ENCODE results near the gene CCDC24.

DNA sequence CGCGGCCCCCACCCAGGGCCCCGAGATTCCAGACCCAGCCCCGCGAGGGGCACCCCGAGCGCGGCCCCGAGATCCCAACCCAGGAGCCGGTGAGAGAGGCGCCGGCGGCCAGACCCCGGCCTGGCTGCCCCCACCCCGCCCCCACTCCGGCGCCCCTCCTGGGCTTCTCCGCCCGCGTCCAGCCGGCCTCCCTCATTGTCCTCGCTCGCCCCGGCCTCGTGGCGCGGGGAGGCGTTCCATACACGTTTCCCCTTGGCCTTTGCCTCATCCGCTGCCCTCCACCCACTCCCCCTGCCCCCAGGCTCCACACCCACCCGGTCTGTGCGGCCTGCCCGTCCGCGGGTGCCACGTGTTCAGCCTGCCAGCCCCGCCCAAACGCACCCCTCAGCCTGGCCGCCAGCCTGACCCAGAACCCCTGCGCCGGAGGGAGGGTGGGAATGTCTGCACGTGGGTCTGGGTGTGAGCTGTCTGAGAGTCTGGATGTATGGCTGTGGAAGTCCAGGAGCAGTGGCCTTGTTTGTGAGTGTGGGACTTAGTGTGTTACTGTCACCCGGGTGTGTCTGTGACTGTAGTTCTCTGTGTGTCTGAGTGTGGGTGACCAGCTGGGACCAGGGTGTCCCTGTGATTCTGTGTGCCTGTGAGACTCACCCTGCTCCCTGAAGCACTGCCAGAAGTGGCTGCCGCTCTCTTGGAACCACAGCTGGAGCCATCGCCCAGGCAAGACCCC is 11.7 kb upstream of the CCDC24 start:
- TF ChIP-seq, protein P1, sequence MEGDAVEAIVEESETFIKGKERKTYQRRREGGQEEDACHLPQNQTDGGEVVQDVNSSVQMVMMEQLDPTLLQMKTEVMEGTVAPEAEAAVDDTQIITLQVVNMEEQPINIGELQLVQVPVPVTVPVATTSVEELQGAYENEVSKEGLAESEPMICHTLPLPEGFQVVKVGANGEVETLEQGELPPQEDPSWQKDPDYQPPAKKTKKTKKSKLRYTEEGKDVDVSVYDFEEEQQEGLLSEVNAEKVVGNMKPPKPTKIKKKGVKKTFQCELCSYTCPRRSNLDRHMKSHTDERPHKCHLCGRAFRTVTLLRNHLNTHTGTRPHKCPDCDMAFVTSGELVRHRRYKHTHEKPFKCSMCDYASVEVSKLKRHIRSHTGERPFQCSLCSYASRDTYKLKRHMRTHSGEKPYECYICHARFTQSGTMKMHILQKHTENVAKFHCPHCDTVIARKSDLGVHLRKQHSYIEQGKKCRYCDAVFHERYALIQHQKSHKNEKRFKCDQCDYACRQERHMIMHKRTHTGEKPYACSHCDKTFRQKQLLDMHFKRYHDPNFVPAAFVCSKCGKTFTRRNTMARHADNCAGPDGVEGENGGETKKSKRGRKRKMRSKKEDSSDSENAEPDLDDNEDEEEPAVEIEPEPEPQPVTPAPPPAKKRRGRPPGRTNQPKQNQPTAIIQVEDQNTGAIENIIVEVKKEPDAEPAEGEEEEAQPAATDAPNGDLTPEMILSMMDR (IDR thresholded peaks at IDR 0.05; ENCODE audit: insufficient read depth, low read depth, low read length) = no peak
- TF ChIP-seq EZH2 (IDR thresholded peaks at IDR 0.05; ENCODE audit: insufficient read depth, low read length) = no peak
